ENCODE results near the gene B4GALT1. TPM values are rescaled to one million over a fixed set of nuclear protein-coding genes. Genes with fewer than 3 reads are reported as not detected.
A peak's percentile ranks its signal among the peaks of the same experiment; 100 is the strongest.

Gene B4GALT1
- total and polyA plus RNA-seq, 2 donors (not counting 1 experiment from before 2014, with no cell fraction given), result 24.1 to 64.8 TPM

DNA sequence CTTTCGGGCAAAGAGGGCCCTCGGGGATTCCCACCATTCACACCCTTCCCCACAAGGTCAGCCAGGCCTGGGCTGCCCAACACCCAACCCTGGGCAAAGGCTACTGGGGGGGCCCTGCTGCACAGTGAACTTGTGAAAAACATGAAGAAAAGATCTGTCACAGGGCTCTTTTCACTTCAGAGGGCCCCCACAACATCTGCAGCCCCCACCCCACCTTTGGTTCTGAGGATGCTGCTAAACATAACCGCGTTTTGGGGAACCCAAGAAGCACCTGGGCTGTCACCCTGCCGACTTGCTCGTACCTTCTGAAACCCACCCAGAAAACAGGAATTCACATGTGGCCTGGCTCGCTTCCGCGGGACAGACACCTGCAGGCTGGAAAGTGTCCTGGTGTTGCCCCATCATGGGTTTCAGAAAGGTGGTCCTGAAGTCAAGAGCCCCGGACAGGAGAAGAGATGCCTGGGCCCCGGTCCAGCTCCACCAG is 29.3 kb downstream of the B4GALT1 start:
- Histone ChIP-seq H3K27ac (ENCODE audit: insufficient read depth, low read length) (no peak overlapping the region), H3K36me3 (ENCODE audit: control insufficient read depth, insufficient read depth, low read length) (peaks cover 2% of the 10 kb centered on the region), H3K27me3 (ENCODE audit: control insufficient read depth, insufficient read depth, low read length) (no peaks in the 10 kb centered on the region), H4K20me1 (ENCODE audit: control insufficient read depth, extremely low read depth, insufficient read depth, low read length) (no peaks in the 10 kb centered on the region), H3K4me2 (ENCODE audit: extremely low read depth, insufficient read depth, low read length) (no peak overlapping the region), H3K79me2 (ENCODE audit: control insufficient read depth, insufficient read depth, low read length) (peaks cover 56% of the 10 kb centered on the region), H3K9ac (ENCODE audit: insufficient read depth, low read length) (no peak overlapping the region), H3K9me3 (ENCODE audit: control insufficient read depth, insufficient read depth, low read depth, low read length) (no peaks in the 10 kb centered on the region), H3K4me3 (replicated peaks in 1 of 4; ENCODE audit: control extremely low read depth in 1 of 4, insufficient read depth in 1 of 4, low read depth in 3 of 4, low read length in 4 of 4) (no peak overlapping the region), H3K4me1 (ENCODE audit: control insufficient read depth, extremely low read depth, insufficient read depth, low read length) (peaks cover 17% of the 10 kb centered on the region), H2AFZ (ENCODE audit: low read length) (no peak overlapping the region)
- TF ChIP-seq, protein P1, sequence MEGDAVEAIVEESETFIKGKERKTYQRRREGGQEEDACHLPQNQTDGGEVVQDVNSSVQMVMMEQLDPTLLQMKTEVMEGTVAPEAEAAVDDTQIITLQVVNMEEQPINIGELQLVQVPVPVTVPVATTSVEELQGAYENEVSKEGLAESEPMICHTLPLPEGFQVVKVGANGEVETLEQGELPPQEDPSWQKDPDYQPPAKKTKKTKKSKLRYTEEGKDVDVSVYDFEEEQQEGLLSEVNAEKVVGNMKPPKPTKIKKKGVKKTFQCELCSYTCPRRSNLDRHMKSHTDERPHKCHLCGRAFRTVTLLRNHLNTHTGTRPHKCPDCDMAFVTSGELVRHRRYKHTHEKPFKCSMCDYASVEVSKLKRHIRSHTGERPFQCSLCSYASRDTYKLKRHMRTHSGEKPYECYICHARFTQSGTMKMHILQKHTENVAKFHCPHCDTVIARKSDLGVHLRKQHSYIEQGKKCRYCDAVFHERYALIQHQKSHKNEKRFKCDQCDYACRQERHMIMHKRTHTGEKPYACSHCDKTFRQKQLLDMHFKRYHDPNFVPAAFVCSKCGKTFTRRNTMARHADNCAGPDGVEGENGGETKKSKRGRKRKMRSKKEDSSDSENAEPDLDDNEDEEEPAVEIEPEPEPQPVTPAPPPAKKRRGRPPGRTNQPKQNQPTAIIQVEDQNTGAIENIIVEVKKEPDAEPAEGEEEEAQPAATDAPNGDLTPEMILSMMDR (conservative IDR thresholded peaks at IDR 0.05 in 1 of 2, IDR thresholded peaks at IDR 0.05 in 1 of 2; ENCODE audit: low read depth in 1 of 2, low read length in 2 of 2), result no peak
- no peak for TF ChIP-seq EZH2 (IDR thresholded peaks at IDR 0.05; ENCODE audit: low read length, missing control alignments)
- no peak for DNase-seq (ENCODE audit: low read depth in 2 of 2)

DNA sequence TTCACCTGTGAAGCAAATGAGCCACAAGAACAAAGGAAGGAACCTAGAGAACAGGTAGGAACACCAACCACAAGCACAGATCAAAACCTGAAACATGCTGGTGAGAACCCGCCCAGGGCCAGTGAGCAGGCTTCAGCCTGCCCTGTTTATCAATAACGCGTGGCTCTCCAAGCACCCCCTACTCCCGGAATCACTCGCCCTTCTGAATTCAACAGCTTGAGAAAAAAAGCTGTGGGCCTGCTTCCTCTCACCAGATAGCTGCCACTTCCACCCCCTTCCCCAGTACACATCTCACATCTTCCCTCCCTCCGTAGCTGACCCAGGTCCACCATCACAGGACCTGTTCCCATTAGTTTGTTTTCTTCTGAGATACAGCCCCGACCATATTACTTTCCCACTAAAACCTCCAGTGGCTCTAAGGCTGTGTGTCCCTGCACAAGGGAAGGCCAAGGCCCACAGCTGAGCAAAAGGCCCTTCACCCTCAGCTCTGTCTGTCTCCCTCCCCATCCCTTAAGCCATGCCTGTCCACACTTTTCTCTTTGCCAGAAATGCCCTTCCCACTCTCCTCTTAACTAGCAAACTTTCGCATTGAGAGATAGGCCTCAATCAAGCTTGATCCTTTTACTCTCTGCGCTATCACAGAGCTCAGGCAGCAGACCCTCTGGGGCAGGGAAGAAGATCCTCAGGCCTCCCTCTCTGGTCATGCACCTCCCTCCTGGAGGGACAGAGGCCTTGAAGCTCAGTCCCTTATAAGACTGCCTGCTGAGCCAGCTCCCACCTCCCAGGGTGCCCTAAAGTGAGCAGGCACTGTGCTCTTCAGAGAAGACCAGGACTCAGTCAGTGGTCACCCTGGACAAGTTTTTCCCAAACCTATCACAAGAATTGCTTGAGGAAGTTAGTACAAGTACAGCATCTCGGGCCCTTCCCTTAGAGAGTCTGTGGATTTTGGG is 30.1 kb downstream of the B4GALT1 start:
- no peak for TF ChIP-seq EZH2 (IDR thresholded peaks at IDR 0.05; ENCODE audit: low read length, missing control alignments)
- TF ChIP-seq, protein P1 (conservative IDR thresholded peaks at IDR 0.05 in 1 of 2, IDR thresholded peaks at IDR 0.05 in 1 of 2; ENCODE audit: low read depth in 1 of 2, low read length in 2 of 2), result no peak
- DNase-seq (ENCODE audit: low read depth in 2 of 2), result no peak
- Histone ChIP-seq H3K27ac (ENCODE audit: insufficient read depth, low read length) (no peak overlapping the region), H3K4me3 (replicated peaks in 1 of 4; ENCODE audit: control extremely low read depth in 1 of 4, insufficient read depth in 1 of 4, low read depth in 3 of 4, low read length in 4 of 4) (no peak overlapping the region), H3K4me1 (ENCODE audit: control insufficient read depth, extremely low read depth, insufficient read depth, low read length) (peaks cover 22% of the 10 kb centered on the region), H4K20me1 (ENCODE audit: control insufficient read depth, extremely low read depth, insufficient read depth, low read length) (no peaks in the 10 kb centered on the region), H3K79me2 (ENCODE audit: control insufficient read depth, insufficient read depth, low read length) (peaks cover 51% of the 10 kb centered on the region), H2AFZ (ENCODE audit: low read length) (no peak overlapping the region), H3K27me3 (ENCODE audit: control insufficient read depth, insufficient read depth, low read length) (no peaks in the 10 kb centered on the region), H3K4me2 (ENCODE audit: extremely low read depth, insufficient read depth, low read length) (no peak overlapping the region), H3K9me3 (ENCODE audit: control insufficient read depth, insufficient read depth, low read depth, low read length) (no peaks in the 10 kb centered on the region), H3K9ac (ENCODE audit: insufficient read depth, low read length) (no peak overlapping the region), H3K36me3 (ENCODE audit: control insufficient read depth, insufficient read depth, low read length) (peaks cover 2% of the 10 kb centered on the region)

DNA sequence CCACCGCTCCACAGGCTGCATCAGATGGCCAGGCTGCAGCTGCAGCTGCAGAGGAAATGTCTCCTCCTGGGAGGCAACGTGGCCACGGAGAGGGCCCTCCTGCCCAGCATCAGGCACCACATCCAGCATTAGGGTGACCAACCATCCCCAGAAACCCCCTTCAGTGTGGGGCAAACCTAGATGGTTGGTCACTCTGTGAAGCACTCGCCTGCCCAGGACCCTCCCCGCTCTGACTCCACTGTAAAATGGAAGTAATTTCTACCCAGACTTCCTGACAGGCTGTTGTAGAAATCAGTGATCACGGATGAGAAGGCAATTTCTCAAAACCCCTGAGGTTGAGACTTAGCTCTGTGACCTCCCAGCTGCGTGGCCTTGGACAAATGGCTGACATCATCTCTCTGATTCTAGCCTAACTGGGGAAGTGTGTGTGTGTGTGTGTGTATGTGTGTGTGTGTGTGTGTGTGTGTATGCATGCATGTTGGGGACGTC is 31.6 kb downstream of the B4GALT1 start:
- Histone ChIP-seq H4K20me1 (ENCODE audit: control insufficient read depth, extremely low read depth, insufficient read depth, low read length) (no peaks in the 10 kb centered on the region), H3K4me3 (replicated peaks in 1 of 4; ENCODE audit: control extremely low read depth in 1 of 4, insufficient read depth in 1 of 4, low read depth in 3 of 4, low read length in 4 of 4) (no peak overlapping the region), H3K4me2 (ENCODE audit: extremely low read depth, insufficient read depth, low read length) (no peak overlapping the region), H3K27me3 (ENCODE audit: control insufficient read depth, insufficient read depth, low read length) (no peaks in the 10 kb centered on the region), H2AFZ (ENCODE audit: low read length) (no peak overlapping the region), H3K36me3 (ENCODE audit: control insufficient read depth, insufficient read depth, low read length) (peaks cover 2% of the 10 kb centered on the region), H3K4me1 (ENCODE audit: control insufficient read depth, extremely low read depth, insufficient read depth, low read length) (peaks cover 16% of the 10 kb centered on the region), H3K9me3 (ENCODE audit: control insufficient read depth, insufficient read depth, low read depth, low read length) (no peaks in the 10 kb centered on the region), H3K9ac (ENCODE audit: insufficient read depth, low read length) (no peak overlapping the region), H3K27ac (ENCODE audit: insufficient read depth, low read length) (no peak overlapping the region), H3K79me2 (ENCODE audit: control insufficient read depth, insufficient read depth, low read length) (peaks cover 43% of the 10 kb centered on the region)
- TF ChIP-seq EZH2 (IDR thresholded peaks at IDR 0.05; ENCODE audit: low read length, missing control alignments), result no peak
- TF ChIP-seq, protein P1 (conservative IDR thresholded peaks at IDR 0.05 in 1 of 2, IDR thresholded peaks at IDR 0.05 in 1 of 2; ENCODE audit: low read depth in 1 of 2, low read length in 2 of 2), result no peak
- peak in 1 of 2 donors; percentile 50 for DNase-seq (ENCODE audit: low read depth in 2 of 2)
